ENCODE results near the gene RPP25.

- no peak for TF ChIP-seq CTCF (IDR thresholded peaks at IDR 0.05)
- no peak for TF ChIP-seq POLR2A (IDR thresholded peaks at IDR 0.05)
Measured at GRCh38 chr15:74967670-74968069, 11.1 kb upstream of the RPP25 start.

Data from body of pancreas (tissue), 4 donors.